GM13977 (cell line): Measurements from ENCODE around the gene IGF1.
"Not testable (repeated sequence)": the region's sequence is repeated elsewhere in the genome, so short reads cannot be mapped to it uniquely, and the experiment has no call there.

ENCODE experiments used
- DNase-seq: peaks from one replicate; pipeline ENCODE4 v3.0.0; 2012; ENCODE audit warnings: low spot score
- in situ Hi-C: fragments of 300-500 bp; cut with MboI; formaldehyde crosslinking; loops from one replicate; pipeline ENCODE4 v1.12.0; 2022; ENCODE audit warnings: low sequenced_read_pairs, low pct_unique_long_range_greater_than_20kb, mixed read lengths, inconsistent platforms; ENCODE audit not compliant: unreplicated experiment
- TF ChIP-seq, protein P1 (sequence below): IDR thresholded peaks from 2 replicates; pipeline ENCODE4 v1.5.1; 2012; ENCODE audit warnings: mild to moderate bottlenecking, control low read depth; ENCODE audit not compliant: insufficient read depth; ENCODE audit errors: extremely low read depth, missing control alignments

Gene IGF1

DNA sequence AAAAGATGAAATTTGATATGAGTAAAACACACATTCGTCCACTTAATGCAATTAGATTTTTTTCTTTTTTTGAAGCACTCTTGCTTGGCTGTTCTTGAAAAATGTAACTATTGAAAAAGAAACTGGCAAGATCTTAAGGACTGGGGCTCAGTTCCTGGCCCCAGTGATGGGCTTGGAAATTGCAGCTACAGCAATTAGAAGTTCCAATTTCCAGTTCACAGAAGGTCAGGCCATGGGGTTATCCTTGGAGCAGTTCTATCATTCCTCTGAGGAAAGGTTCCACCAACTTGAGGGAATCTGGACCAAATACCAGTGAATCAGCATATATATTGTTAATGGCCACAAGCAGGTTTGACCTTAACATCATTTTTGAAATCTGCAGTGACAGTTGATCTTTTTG, 18.9 kb downstream of the IGF1 start:
- in situ Hi-C loops = no loop called here
- TF ChIP-seq, protein P1, sequence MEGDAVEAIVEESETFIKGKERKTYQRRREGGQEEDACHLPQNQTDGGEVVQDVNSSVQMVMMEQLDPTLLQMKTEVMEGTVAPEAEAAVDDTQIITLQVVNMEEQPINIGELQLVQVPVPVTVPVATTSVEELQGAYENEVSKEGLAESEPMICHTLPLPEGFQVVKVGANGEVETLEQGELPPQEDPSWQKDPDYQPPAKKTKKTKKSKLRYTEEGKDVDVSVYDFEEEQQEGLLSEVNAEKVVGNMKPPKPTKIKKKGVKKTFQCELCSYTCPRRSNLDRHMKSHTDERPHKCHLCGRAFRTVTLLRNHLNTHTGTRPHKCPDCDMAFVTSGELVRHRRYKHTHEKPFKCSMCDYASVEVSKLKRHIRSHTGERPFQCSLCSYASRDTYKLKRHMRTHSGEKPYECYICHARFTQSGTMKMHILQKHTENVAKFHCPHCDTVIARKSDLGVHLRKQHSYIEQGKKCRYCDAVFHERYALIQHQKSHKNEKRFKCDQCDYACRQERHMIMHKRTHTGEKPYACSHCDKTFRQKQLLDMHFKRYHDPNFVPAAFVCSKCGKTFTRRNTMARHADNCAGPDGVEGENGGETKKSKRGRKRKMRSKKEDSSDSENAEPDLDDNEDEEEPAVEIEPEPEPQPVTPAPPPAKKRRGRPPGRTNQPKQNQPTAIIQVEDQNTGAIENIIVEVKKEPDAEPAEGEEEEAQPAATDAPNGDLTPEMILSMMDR = no peak
- no peak for DNase-seq

DNA sequence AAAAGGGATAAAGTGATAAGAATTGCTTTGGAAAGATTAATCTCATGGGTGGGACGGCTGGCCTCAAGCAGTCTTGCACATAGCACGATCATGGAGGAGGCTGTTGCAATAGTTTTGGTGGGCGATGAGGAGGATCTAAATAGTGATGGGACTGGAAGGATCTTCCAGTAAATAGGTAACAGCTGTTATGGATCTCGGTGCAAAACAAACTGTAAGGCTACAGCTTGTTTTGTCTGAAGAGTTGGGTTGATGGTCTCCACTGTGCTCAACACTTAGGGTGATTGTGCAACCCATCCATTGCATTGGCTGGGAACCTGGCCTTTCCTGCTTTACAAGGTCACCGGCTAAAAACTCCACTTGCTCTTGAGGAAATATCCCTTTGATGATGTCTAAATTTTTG, 21.0 kb downstream of the IGF1 start:
- DNase-seq = no peak
- TF ChIP-seq, protein P1 = no peak
- in situ Hi-C loops = no loop called here

DNA sequence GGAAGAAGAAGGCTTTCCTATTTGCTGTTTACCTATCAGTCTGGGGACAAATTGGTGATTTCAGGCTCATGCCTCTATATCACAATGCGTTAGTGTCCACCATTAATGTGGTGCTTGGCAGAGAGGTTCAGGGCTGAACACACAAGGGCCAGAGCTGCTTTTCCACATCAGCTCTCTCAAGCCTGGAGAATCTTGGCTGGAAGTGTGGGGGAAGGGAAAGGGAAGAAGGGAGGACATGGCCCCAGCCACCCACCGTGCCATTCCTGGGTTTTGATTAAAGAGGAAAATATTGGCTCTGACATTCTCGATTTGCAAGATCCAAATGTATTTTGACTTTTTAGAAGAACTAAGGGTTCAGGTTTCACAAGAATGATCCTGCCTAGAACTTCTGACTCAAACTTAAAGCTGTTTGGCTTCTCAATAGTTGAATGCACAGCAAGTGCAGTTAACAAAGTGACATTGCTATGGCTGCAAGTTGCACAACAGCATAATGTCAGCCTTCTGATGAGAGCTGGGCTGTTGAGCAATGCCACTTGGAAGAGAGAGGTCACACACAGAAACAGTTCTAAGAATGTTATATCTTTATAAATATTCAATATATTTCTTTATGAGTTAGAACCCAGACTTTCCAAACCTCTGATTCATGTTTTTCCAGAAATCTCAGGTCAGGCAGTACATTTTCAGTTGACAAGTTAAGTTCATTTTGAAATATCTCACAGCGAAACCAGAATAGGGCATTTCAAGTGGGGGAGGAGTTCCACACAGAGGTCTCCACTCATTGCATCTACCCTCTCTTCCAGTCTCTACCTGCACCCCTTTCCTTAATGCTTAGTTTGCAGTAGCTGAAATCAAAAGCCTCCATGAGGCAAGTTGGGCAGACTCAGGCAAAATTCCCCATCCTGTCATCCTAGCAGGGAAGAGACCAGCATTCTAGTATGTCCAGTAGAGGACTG, 25.3 kb downstream of the IGF1 start:
- DNase-seq = no peak
- TF ChIP-seq, protein P1 = no peak
- in situ Hi-C loops = no loop called here

DNA sequence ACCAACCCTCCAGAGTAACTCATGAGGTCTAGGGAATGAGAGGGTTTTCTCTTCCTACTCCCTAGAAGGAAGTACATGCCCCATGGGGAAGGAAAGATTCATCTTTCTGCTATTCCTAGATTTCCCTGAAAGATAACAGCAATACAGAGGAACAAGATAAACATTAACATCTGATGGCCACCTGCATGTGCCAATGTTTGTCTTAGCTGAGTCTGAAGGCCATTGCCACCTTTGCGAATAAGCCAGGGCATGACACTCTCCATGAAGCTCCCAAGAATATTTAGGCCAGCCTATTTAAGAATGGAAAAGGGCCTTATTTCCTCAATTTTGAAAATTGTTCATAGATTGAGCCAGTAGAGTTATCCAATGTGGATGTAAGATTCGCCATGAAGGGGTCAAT, 26.0 kb downstream of the IGF1 start:
- in situ Hi-C loops = no loop called here
- TF ChIP-seq, protein P1 = no peak
- no peak for DNase-seq

DNA sequence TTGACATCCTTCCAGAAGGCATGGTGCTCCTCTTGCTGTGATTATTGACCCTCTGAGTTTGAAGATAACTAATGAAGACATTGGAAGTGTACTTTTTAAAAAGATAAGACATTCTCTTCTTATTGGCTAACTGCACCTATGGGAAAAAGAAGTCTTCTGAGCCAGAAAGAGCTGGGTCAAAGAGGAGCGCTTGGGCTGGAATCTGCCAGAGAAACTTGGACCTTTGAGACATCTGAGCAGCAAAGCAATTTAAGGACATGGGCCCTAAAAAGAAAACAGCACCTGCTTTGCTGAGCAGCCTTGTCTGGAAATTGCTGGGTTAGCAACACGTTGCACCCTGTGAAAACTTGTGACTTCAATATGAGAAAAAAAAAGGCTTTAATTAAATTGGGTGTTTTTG, 27.8 kb downstream of the IGF1 start:
- TF ChIP-seq, protein P1 = no peak
- no peak for DNase-seq
- in situ Hi-C loops = no loop called here

DNA sequence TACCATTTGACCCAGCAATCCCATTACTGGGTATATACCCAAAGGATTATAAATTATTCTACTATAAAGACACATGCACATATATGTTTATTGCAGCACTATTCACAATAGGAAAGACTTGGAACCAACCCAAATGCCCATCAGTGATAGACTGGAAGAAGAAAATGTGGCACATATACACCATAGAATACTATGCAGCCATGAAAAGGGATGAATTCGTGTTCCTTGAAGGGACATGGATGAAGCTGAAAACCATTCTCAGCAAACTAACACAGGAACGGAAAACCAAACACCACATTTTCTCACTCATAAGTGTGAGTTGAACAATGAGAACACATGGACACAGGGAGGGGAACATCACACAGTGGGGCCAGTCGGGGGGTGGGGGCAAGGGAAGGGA, 31.3 kb downstream of the IGF1 start:
- DNase-seq, in situ Hi-C loops: not testable (repeated sequence)

DNA sequence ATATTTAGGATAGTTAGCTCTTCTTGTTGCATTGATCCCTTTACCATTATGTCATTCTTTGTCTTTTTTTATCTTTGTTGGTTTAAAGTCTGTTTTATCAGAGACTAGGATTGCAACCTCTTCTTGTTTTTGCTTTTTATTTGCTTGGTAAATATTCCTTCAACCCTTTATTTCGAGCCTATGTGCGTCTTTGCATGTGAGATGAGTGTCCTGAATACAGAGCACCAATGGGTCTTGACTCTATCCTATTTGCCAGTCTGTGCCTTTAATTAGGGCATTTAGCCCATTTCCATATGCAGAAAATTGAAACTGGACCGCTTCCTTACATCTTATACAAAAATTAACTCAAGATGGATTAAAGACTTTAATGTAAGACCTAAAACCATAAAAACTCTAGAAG, 32.9 kb downstream of the IGF1 start:
- in situ Hi-C loops, DNase-seq: not testable (repeated sequence)
